Measurements from ENCODE around the gene SRGAP3.
A peak's percentile ranks its signal among the peaks of the same experiment; 100 is the strongest.
"Not testable (repeated sequence)": the region's sequence is repeated elsewhere in the genome, so short reads cannot be mapped to it uniquely, and the experiment has no call there.

SRGAP3 gene

GRCh38 chr3:9110316-9110715, 139.1 kb downstream of the SRGAP3 start:
- DNase-seq: no peak

GRCh38 chr3:9109568-9109914, 139.9 kb downstream of the SRGAP3 start:
- no peak for DNase-seq

GRCh38 chr3:9108876-9109567, 140.4 kb downstream of the SRGAP3 start:
- no peak for DNase-seq

GRCh38 chr3:9107738-9108137, 141.7 kb downstream of the SRGAP3 start:
- no peak for DNase-seq

GRCh38 chr3:9105421-9105820, 144.0 kb downstream of the SRGAP3 start:
- DNase-seq: peak; percentile 56

- DNase-seq: no peak
These were observed 145.3 kb downstream of the SRGAP3 start for GRCh38 chr3:9104121-9104520.

GRCh38 chr3:9102240-9102981, 147.0 kb downstream of the SRGAP3 start:
- no peak for DNase-seq

GRCh38 chr3:9101286-9101685, 148.2 kb downstream of the SRGAP3 start:
- DNase-seq: no peak

GRCh38 chr3:9100513-9100894, 148.9 kb downstream of the SRGAP3 start:
- DNase-seq: no peak

- DNase-seq: no peak
These were observed 149.5 kb downstream of the SRGAP3 start for GRCh38 chr3:9099702-9100512.

- DNase-seq: peak; percentile 14
These were observed 150.4 kb downstream of the SRGAP3 start for GRCh38 chr3:9098716-9099675.

- no peak for DNase-seq
These were observed 152.0 kb downstream of the SRGAP3 start for GRCh38 chr3:9097495-9097894.

GRCh38 chr3:9091486-9092235, 157.8 kb downstream of the SRGAP3 start:
- DNase-seq: peak; percentile 11

- peak; percentile 34 for DNase-seq
These were observed 160.7 kb downstream of the SRGAP3 start for GRCh38 chr3:9088441-9089353.

GRCh38 chr3:9087831-9088413, 161.5 kb downstream of the SRGAP3 start:
- DNase-seq: no peak

- DNase-seq: not testable (repeated sequence)
These were observed 164.0 kb downstream of the SRGAP3 start for GRCh38 chr3:9085428-9085827.

GRCh38 chr3:9081184-9081818, 168.1 kb downstream of the SRGAP3 start:
- no peak for DNase-seq

- DNase-seq: peak; percentile 41
These were observed 169.3 kb downstream of the SRGAP3 start for GRCh38 chr3:9080163-9080562.

GRCh38 chr3:9079676-9080075, 169.8 kb downstream of the SRGAP3 start:
- DNase-seq: no peak
